Measurements from ENCODE around the gene SYT8.

Gene SYT8

GRCh38 chr11:1866776-1867175 lies 32.0 kb downstream of the SYT8 start:
- peaks cover 90% of the 10 kb centered on the region for H3K27me3 ChIP-seq (ENCODE audit: insufficient read depth, low read depth)
- no peak overlapping the region for H3K4me3 ChIP-seq (IDR thresholded peaks at IDR 0.05; ENCODE audit: insufficient read depth, low read depth, low read length)
- no peak overlapping the region for H2AFZ ChIP-seq (ENCODE audit: low read depth)
- H3K36me3 ChIP-seq (ENCODE audit: insufficient read depth): no peaks in the 10 kb centered on the region
- no peak overlapping the region for H3K4me2 ChIP-seq
- no peaks in the 10 kb centered on the region for H4K20me1 ChIP-seq (ENCODE audit: insufficient read depth)
- H3K27ac ChIP-seq: no peak overlapping the region
- no peaks in the 10 kb centered on the region for H3K79me2 ChIP-seq (ENCODE audit: insufficient read depth, low read depth)
- H3K9ac ChIP-seq: no peak overlapping the region
- no peak for TF ChIP-seq CTCF (conservative IDR thresholded peaks at IDR 0.05; ENCODE audit: low read depth, low read length)
- H3K4me1 ChIP-seq (ENCODE audit: low read depth, poor library complexity, severe bottlenecking): no peaks in the 10 kb centered on the region

GRCh38 chr11:1867381-1867780 lies 32.6 kb downstream of the SYT8 start:
- Histone ChIP-seq H3K79me2 (ENCODE audit: insufficient read depth, low read depth) (no peaks in the 10 kb centered on the region), H3K4me2 (no peak overlapping the region), H3K36me3 (ENCODE audit: insufficient read depth) (no peaks in the 10 kb centered on the region), H3K4me3 (IDR thresholded peaks at IDR 0.05; ENCODE audit: insufficient read depth, low read depth, low read length) (no peak overlapping the region), H3K27ac (no peak overlapping the region), H2AFZ (ENCODE audit: low read depth) (no peak overlapping the region), H4K20me1 (ENCODE audit: insufficient read depth) (no peaks in the 10 kb centered on the region), H3K27me3 (ENCODE audit: insufficient read depth, low read depth) (peaks cover 90% of the 10 kb centered on the region), H3K4me1 (ENCODE audit: low read depth, poor library complexity, severe bottlenecking) (no peaks in the 10 kb centered on the region), H3K9ac (no peak overlapping the region)
- no peak for TF ChIP-seq CTCF (conservative IDR thresholded peaks at IDR 0.05; ENCODE audit: low read depth, low read length)

GRCh38 chr11:1868056-1868635 lies 33.4 kb downstream of the SYT8 start:
- Histone ChIP-seq H3K9ac (no peak overlapping the region), H3K27ac (no peak overlapping the region), H3K27me3 (ENCODE audit: insufficient read depth, low read depth) (peaks cover 91% of the 10 kb centered on the region), H3K4me3 (IDR thresholded peaks at IDR 0.05; ENCODE audit: insufficient read depth, low read depth, low read length) (no peak overlapping the region), H3K4me2 (no peak overlapping the region), H4K20me1 (ENCODE audit: insufficient read depth) (no peaks in the 10 kb centered on the region), H3K79me2 (ENCODE audit: insufficient read depth, low read depth) (no peaks in the 10 kb centered on the region), H3K36me3 (ENCODE audit: insufficient read depth) (no peaks in the 10 kb centered on the region), H2AFZ (ENCODE audit: low read depth) (no peak overlapping the region), H3K4me1 (ENCODE audit: low read depth, poor library complexity, severe bottlenecking) (no peaks in the 10 kb centered on the region)
- no peak for TF ChIP-seq CTCF (conservative IDR thresholded peaks at IDR 0.05; ENCODE audit: low read depth, low read length)

- Histone ChIP-seq H3K79me2 (ENCODE audit: insufficient read depth, low read depth) (no peaks in the 10 kb centered on the region), H3K36me3 (ENCODE audit: insufficient read depth) (no peaks in the 10 kb centered on the region), H3K9ac (no peak overlapping the region), H4K20me1 (ENCODE audit: insufficient read depth) (no peaks in the 10 kb centered on the region), H3K4me2 (no peak overlapping the region), H3K4me3 (IDR thresholded peaks at IDR 0.05; ENCODE audit: insufficient read depth, low read depth, low read length) (no peak overlapping the region), H2AFZ (ENCODE audit: low read depth) (no peak overlapping the region), H3K4me1 (ENCODE audit: low read depth, poor library complexity, severe bottlenecking) (no peaks in the 10 kb centered on the region), H3K27ac (no peak overlapping the region), H3K27me3 (ENCODE audit: insufficient read depth, low read depth) (peaks cover 88% of the 10 kb centered on the region)
- TF ChIP-seq CTCF (conservative IDR thresholded peaks at IDR 0.05; ENCODE audit: low read depth, low read length): no peak
These were observed 34.0 kb downstream of the SYT8 start for GRCh38 chr11:1868636-1869291.
